HepG2 (cell line): ENCODE results near the gene COL9A3. TPM values are rescaled to one million over a fixed set of nuclear protein-coding genes. Genes with fewer than 3 reads are reported as not detected.

Experiments
- BRCA1 ChIP-seq: sonication (generic); formaldehyde crosslinking; IDR thresholded peaks from 2 replicates; pipeline ENCODE4 v1.4.0; 2020; ENCODE audit warnings: missing genetic modification reagents
- CBFB ChIP-seq: sonication (generic); formaldehyde crosslinking; IDR thresholded peaks from 2 replicates; pipeline ENCODE4 v1.4.0; 2020; ENCODE audit warnings: missing genetic modification reagents
- MYC ChIP-seq: sonication (generic); formaldehyde crosslinking; IDR thresholded peaks from 2 replicates; pipeline ENCODE4 v1.9.0; 2021; ENCODE audit warnings: missing genetic modification reagents, borderline replicate concordance
- NFIB ChIP-seq: sonication (generic); formaldehyde crosslinking; IDR thresholded peaks from 2 replicates; pipeline ENCODE4 v1.9.0; 2021; ENCODE audit warnings: missing genetic modification reagents, mild to moderate bottlenecking, borderline replicate concordance
- RBM22 ChIP-seq: fragments of 200-400 bp; formaldehyde crosslinking; optimal IDR thresholded peaks from 2 replicates; pipeline ENCODE3; 2017; ENCODE audit warnings: mild to moderate bottlenecking, low read length, moderate library complexity
- SP5 ChIP-seq: IDR thresholded peaks from 2 replicates; pipeline ENCODE4 v1.6.1; 2016; ENCODE audit warnings: low read depth, borderline replicate concordance
- ZFP41 ChIP-seq: sonication (generic); formaldehyde crosslinking; IDR thresholded peaks from 2 replicates; pipeline ENCODE4 v1.4.0; 2020; ENCODE audit warnings: mild to moderate bottlenecking, missing genetic modification reagents, borderline replicate concordance
- ZNF138 ChIP-seq: sonication (generic); formaldehyde crosslinking; IDR thresholded peaks from 2 replicates; pipeline ENCODE4 v1.5.0; 2020; ENCODE audit warnings: mild to moderate bottlenecking, low read depth, missing genetic modification reagents
- ZNF263 ChIP-seq: sonication (generic); formaldehyde crosslinking; IDR thresholded peaks from 2 replicates; pipeline ENCODE4 v1.4.0; 2020; ENCODE audit warnings: missing genetic modification reagents
- ZNF703 ChIP-seq: sonication (generic); formaldehyde crosslinking; IDR thresholded peaks from 2 replicates; pipeline ENCODE4 v1.5.1; 2020; ENCODE audit warnings: missing genetic modification reagents, mild to moderate bottlenecking, moderate library complexity, borderline replicate concordance
- polyA plus RNA-seq, 8 experiments: library from polyadenylated mRNA; depleted of rRNA in 3 of 8; stranded (reverse) in 7 of 8; unstranded in 1 of 8; fragments of >200 nt; fragmentation: Illumina TruSeq in 4 of 8; extraction: Trizol in 4 of 8; gene quantifications; 2 replicates each; pipeline versions ENCODE4 v1.2.1 to v1.2.3, GENCODE V29; 2011 to 2016; ENCODE audit warnings: low read depth in 4 of 8, missing spikeins in 1 of 8, mixed read lengths in 1 of 8; ENCODE audit not compliant: insufficient read depth in 1 of 8
- total RNA-seq, 5 experiments: library from RNA; depleted of rRNA; stranded (reverse); fragments of >200 nt; fragmentation: Illumina TruSeq; extraction: Trizol; gene quantifications; 2 replicates each; pipeline ENCODE4 v1.2.3, GENCODE V29; 2016; ENCODE audit warnings: low read depth in 1 of 5
- TF ChIP-seq, protein P1 (sequence below): sonication (generic); formaldehyde crosslinking; IDR thresholded peaks from 2 replicates; pipeline ENCODE4 v1.4.0; 2020; ENCODE audit warnings: mild to moderate bottlenecking, missing genetic modification reagents
- TF ChIP-seq, protein P2 (sequence below): sonication (generic); formaldehyde crosslinking; IDR thresholded peaks from 2 replicates; pipeline ENCODE4 v1.8.1; 2022; ENCODE audit warnings: mild to moderate bottlenecking, missing genetic modification reagents
- TF ChIP-seq, protein P3 (sequence below): IDR thresholded peaks from 2 replicates; pipeline ENCODE4 v1.6.1; 2016; ENCODE audit warnings: missing compliant biosample characterization, missing genetic modification reagents, borderline replicate concordance
- TF ChIP-seq, protein P4 (sequence below): IDR thresholded peaks from 2 replicates; pipeline ENCODE4 v1.6.1; 2012; ENCODE audit warnings: low read length, improper control_type of control experiment

Gene COL9A3
- total and polyA plus RNA-seq, 2 of the 13 experiments (the other 11 are each of a cell fraction or from before 2014, with no cell fraction given), result 155 to 204 TPM

DNA sequence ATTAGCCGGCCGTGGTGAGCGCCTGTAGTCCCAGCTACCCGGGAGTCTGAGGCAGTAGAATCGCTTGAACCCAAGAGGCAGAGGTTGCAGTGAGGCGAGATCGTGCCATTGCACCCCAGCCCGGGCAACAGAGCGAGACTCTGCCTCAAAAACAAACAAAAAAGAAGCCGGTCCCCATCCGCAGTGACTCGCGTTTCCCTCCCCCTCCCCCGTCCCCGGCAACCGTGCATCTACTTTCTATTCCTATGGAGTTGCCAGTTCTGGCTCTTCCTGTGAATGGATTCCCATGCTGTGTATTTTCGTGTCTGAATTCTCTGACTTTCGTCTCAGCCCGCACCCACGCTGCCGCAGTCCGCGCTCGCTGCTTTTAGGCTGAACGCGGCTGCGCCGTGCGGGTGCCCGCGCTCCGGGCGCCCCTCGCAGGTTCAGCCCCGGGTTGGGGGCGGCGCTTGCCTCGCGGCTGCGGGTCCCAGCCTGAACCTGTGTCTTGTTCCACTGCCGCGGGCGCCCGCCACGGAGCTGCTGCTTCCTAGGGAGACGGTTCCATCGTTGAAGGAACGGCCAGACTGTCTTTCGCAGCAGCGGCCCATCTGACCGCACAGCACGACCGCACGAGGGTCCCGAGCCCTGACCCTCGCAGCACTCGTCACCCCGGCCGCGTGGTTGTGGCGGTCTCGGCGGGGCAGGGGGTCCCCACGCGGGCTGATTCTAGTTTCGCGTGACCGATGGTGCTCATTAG lies 21.7 kb upstream of the COL9A3 start (continued):
- TF ChIP-seq, protein P1, sequence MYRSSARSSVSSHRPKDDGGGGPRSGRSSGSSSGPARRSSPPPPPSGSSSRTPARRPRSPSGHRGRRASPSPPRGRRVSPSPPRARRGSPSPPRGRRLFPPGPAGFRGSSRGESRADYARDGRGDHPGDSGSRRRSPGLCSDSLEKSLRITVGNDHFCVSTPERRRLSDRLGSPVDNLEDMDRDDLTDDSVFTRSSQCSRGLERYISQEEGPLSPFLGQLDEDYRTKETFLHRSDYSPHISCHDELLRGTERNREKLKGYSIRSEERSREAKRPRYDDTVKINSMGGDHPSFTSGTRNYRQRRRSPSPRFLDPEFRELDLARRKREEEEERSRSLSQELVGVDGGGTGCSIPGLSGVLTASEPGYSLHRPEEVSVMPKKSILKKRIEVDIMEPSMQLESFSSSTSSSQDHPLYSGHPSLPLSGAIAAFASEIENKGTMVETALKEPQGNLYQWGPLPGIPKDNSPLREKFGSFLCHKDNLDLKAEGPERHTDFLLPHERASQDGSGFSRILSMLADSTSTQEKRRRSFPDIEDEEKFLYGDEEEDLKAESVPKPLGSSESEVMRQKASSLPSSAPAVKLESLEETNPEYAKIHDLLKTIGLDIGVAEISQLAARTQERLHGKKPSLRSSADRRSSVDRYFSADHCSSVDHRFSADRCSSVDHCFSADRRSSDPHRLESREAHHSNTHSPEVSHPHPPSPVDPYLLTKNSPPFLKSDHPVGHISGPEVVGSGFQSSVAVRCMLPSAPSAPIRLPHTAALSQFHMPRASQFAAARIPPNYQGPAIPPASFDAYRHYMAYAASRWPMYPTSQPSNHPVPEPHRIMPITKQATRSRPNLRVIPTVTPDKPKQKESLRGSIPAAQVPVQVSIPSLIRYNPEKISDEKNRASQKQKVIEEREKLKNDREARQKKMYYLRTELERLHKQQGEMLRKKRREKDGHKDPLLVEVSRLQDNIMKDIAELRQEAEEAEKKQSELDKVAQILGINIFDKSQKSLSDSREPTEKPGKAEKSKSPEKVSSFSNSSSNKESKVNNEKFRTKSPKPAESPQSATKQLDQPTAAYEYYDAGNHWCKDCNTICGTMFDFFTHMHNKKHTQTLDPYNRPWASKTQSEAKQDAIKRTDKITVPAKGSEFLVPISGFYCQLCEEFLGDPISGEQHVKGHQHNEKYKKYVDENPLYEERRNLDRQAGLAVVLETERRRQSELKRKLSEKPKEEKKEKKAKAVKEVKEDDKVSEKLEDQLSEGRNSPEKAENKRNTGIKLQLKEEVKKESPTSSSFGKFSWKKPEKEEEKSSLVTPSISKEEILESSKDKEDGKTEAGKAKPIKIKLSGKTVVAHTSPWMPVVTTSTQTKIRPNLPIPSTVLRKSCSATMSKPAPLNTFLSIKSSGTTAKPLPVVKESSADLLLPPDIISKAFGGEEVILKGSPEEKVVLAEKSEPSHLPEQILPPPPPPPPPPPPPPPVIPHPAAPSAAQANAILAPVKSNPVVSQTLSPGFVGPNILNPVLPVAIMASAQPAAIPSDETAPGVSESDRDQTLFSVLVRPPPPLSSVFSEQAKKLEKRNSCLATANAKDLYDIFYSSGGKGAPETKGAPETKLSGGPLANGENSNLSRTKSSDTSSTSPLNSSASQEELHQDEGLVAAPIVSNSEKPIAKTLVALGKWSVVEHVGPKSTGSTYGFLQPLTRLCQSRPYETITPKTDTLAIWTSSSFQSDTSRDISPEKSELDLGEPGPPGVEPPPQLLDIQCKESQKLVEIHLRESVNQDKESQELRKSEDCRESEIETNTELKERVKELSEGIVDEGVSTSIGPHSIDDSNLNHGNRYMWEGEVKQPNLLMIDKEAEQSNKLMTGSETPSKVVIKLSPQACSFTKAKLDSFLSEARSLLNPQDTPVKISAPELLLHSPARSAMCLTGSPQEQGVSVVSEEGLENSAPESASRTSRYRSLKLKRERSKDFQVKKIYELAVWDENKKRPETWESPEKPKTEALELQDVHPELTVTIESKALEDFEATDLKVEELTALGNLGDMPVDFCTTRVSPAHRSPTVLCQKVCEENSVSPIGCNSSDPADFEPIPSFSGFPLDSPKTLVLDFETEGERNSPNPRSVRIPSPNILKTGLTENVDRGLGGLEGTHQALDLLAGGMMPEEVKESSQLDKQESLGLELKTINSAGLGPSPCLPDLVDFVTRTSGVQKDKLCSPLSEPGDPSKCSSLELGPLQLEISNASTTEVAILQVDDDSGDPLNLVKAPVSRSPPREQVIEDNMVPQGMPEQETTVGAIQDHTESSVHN (CRISPR knock-in tag), result no peak; the same call in 1 of the 2 replicates
- TF ChIP-seq, protein P2, sequence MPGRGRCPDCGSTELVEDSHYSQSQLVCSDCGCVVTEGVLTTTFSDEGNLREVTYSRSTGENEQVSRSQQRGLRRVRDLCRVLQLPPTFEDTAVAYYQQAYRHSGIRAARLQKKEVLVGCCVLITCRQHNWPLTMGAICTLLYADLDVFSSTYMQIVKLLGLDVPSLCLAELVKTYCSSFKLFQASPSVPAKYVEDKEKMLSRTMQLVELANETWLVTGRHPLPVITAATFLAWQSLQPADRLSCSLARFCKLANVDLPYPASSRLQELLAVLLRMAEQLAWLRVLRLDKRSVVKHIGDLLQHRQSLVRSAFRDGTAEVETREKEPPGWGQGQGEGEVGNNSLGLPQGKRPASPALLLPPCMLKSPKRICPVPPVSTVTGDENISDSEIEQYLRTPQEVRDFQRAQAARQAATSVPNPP (CRISPR knock-in tag), result 0 out of 2 replicates have a peak, but pooled peaks have one; percentile 78
- TF ChIP-seq MYC (CRISPR knock-in tag), result peak; percentile 92
- no peak for TF ChIP-seq NFIB (CRISPR knock-in tag)
- peak; percentile 88; the same call in 1 of the 2 replicates for TF ChIP-seq ZNF138 (CRISPR knock-in tag)
- TF ChIP-seq, protein P3, sequence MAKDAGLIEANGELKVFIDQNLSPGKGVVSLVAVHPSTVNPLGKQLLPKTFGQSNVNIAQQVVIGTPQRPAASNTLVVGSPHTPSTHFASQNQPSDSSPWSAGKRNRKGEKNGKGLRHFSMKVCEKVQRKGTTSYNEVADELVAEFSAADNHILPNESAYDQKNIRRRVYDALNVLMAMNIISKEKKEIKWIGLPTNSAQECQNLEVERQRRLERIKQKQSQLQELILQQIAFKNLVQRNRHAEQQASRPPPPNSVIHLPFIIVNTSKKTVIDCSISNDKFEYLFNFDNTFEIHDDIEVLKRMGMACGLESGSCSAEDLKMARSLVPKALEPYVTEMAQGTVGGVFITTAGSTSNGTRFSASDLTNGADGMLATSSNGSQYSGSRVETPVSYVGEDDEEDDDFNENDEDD (CRISPR knock-in tag), result peak; percentile 82
- TF ChIP-seq ZNF263 (CRISPR knock-in tag), result peak; percentile 61
- peak; percentile 57 for TF ChIP-seq RBM22
- TF ChIP-seq BRCA1 (CRISPR knock-in tag), result no peak
- TF ChIP-seq SP5 (CRISPR knock-in tag), result peak; percentile 72; the same call in 1 of the 2 replicates
- TF ChIP-seq CBFB (CRISPR knock-in tag), result peak; percentile 55; the same call in 1 of the 2 replicates
- TF ChIP-seq ZNF703 (CRISPR knock-in tag), result peak; percentile 75; the same call in 1 of the 2 replicates
- TF ChIP-seq, protein P4, sequence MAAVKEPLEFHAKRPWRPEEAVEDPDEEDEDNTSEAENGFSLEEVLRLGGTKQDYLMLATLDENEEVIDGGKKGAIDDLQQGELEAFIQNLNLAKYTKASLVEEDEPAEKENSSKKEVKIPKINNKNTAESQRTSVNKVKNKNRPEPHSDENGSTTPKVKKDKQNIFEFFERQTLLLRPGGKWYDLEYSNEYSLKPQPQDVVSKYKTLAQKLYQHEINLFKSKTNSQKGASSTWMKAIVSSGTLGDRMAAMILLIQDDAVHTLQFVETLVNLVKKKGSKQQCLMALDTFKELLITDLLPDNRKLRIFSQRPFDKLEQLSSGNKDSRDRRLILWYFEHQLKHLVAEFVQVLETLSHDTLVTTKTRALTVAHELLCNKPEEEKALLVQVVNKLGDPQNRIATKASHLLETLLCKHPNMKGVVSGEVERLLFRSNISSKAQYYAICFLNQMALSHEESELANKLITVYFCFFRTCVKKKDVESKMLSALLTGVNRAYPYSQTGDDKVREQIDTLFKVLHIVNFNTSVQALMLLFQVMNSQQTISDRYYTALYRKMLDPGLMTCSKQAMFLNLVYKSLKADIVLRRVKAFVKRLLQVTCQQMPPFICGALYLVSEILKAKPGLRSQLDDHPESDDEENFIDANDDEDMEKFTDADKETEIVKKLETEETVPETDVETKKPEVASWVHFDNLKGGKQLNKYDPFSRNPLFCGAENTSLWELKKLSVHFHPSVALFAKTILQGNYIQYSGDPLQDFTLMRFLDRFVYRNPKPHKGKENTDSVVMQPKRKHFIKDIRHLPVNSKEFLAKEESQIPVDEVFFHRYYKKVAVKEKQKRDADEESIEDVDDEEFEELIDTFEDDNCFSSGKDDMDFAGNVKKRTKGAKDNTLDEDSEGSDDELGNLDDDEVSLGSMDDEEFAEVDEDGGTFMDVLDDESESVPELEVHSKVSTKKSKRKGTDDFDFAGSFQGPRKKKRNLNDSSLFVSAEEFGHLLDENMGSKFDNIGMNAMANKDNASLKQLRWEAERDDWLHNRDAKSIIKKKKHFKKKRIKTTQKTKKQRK, result no peak
- TF ChIP-seq ZFP41, result peak; percentile 85; the same call in 1 of the 2 replicates
